ENCODE data around the gene CSMD2.

Gene CSMD2

DNA sequence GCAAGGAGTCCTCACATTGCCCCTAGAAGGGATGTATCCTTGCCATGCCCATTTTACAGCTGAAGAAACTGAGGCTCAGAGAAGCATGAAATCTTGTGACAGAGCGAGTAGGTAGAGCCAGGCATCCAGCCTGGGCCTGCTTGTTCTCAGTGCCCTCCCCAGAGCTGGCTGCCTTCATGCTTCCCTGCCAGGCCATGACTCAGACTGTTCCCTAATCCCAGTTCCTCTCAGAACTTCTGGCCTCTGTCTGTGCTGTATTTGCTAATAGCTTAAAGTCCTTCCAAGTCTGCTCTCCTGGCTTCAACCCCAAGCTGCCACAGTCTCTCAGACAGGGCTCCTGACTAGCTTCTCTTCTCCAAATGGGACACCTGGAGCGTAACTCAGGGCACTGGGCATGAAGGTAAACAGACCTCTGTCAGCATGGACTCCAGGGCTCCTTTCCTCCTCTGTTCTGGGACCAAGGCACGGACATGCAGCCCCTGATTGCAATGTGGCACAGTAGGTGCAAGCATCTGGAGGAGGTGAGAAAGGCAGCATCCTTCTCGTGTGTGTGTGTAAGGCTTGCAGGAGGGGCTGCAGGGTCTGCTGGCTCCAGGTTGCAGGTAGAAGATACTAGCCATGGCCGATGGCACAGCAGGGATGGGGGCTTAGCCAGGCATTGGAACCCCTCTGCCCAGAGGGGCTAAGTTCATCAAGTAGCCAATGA lies 178.5 kb downstream of the CSMD2 start:
- TF ChIP-seq, protein P1, sequence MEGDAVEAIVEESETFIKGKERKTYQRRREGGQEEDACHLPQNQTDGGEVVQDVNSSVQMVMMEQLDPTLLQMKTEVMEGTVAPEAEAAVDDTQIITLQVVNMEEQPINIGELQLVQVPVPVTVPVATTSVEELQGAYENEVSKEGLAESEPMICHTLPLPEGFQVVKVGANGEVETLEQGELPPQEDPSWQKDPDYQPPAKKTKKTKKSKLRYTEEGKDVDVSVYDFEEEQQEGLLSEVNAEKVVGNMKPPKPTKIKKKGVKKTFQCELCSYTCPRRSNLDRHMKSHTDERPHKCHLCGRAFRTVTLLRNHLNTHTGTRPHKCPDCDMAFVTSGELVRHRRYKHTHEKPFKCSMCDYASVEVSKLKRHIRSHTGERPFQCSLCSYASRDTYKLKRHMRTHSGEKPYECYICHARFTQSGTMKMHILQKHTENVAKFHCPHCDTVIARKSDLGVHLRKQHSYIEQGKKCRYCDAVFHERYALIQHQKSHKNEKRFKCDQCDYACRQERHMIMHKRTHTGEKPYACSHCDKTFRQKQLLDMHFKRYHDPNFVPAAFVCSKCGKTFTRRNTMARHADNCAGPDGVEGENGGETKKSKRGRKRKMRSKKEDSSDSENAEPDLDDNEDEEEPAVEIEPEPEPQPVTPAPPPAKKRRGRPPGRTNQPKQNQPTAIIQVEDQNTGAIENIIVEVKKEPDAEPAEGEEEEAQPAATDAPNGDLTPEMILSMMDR (IDR thresholded peaks at IDR 0.05), result no peak
- Histone ChIP-seq H3K4me3 (ENCODE audit: low read depth in 1 of 2, low read length in 1 of 2) (no peak overlapping the region), H3K4me1 (ENCODE audit: control insufficient read depth in 1 of 2, insufficient read depth in 1 of 2, low read depth in 1 of 2, low read length in 1 of 2) (no peaks in the 10 kb centered on the region), H3K27me3 (no peaks in the 10 kb centered on the region), H3K9me3 (no peaks in the 10 kb centered on the region), H3K27ac (no peak overlapping the region), H3K36me3 (no peaks in the 10 kb centered on the region)

DNA sequence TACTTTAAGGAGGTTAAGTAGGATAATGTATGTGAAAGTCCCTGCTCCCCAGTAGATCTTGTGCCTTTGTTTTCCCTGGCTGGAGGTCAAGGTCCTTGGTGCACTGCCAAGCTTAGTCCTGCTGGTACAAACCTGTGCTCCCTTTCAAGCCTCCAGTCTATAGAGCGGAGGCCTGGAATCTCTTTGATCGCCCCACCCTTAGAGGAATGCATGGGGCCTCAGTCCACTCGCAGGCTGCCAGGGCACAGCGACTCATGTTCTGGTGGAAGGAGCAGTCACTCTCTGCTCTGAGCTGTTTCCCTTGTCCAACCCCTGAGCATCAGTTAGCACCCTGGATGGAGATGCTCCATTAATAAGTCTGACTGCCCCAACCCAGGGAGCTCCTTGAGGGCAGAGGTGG lies 179.4 kb downstream of the CSMD2 start:
- TF ChIP-seq, protein P1 (IDR thresholded peaks at IDR 0.05), result no peak
- H3K27me3 ChIP-seq, result no peaks in the 10 kb centered on the region
- no peaks in the 10 kb centered on the region for H3K36me3 ChIP-seq
- H3K27ac ChIP-seq, result no peak overlapping the region
- no peak overlapping the region for H3K4me3 ChIP-seq (ENCODE audit: low read depth in 1 of 2, low read length in 1 of 2)
- H3K9me3 ChIP-seq, result no peaks in the 10 kb centered on the region
- no peaks in the 10 kb centered on the region for H3K4me1 ChIP-seq (ENCODE audit: control insufficient read depth in 1 of 2, insufficient read depth in 1 of 2, low read depth in 1 of 2, low read length in 1 of 2)

GRCh38 chr1:33984906-33985565 lies 180.0 kb downstream of the CSMD2 start:
- TF ChIP-seq, protein P1 (IDR thresholded peaks at IDR 0.05), result no peak
- no peaks in the 10 kb centered on the region for H3K36me3 ChIP-seq
- no peak overlapping the region for H3K27ac ChIP-seq
- H3K4me1 ChIP-seq (ENCODE audit: control insufficient read depth in 1 of 2, insufficient read depth in 1 of 2, low read depth in 1 of 2, low read length in 1 of 2), result no peaks in the 10 kb centered on the region
- no peak overlapping the region for H3K4me3 ChIP-seq (ENCODE audit: low read depth in 1 of 2, low read length in 1 of 2)
- no peaks in the 10 kb centered on the region for H3K27me3 ChIP-seq
- no peaks in the 10 kb centered on the region for H3K9me3 ChIP-seq

- no peaks in the 10 kb centered on the region for H3K4me1 ChIP-seq (ENCODE audit: control insufficient read depth in 1 of 2, insufficient read depth in 1 of 2, low read depth in 1 of 2, low read length in 1 of 2)
- H3K27ac ChIP-seq, result no peak overlapping the region
- no peak overlapping the region for H3K4me3 ChIP-seq (ENCODE audit: low read depth in 1 of 2, low read length in 1 of 2)
- H3K27me3 ChIP-seq, result no peaks in the 10 kb centered on the region
- H3K36me3 ChIP-seq, result no peaks in the 10 kb centered on the region
- no peaks in the 10 kb centered on the region for H3K9me3 ChIP-seq
- TF ChIP-seq, protein P1 (IDR thresholded peaks at IDR 0.05), result no peak
These were observed 182.6 kb downstream of the CSMD2 start for GRCh38 chr1:33982419-33982818.

GRCh38 chr1:33979341-33979740 lies 185.7 kb downstream of the CSMD2 start:
- Histone ChIP-seq H3K27ac (no peak overlapping the region), H3K27me3 (no peaks in the 10 kb centered on the region)

More at GRCh38 chr1:33979341-33979740, 185.7 kb downstream of the CSMD2 start:
- H3K4me3 ChIP-seq (ENCODE audit: low read depth in 1 of 2, low read length in 1 of 2), result no peak overlapping the region
- TF ChIP-seq, protein P1 (IDR thresholded peaks at IDR 0.05), result no peak
- H3K9me3 ChIP-seq, result no peaks in the 10 kb centered on the region
- H3K4me1 ChIP-seq (ENCODE audit: control insufficient read depth in 1 of 2, insufficient read depth in 1 of 2, low read depth in 1 of 2, low read length in 1 of 2), result no peaks in the 10 kb centered on the region
- H3K36me3 ChIP-seq, result no peaks in the 10 kb centered on the region

All from neutrophil (primary cell).